ENCODE measurements around the gene SETD7. TPM values are rescaled to one million over a fixed set of nuclear protein-coding genes. Genes with fewer than 3 reads are reported as not detected.

The SETD7 gene
- total and polyA plus RNA-seq, 2 of the 8 experiments (the other 6 are each of a cell fraction or from before 2014, with no cell fraction given), result 1.5 to 4.6 TPM

DNA sequence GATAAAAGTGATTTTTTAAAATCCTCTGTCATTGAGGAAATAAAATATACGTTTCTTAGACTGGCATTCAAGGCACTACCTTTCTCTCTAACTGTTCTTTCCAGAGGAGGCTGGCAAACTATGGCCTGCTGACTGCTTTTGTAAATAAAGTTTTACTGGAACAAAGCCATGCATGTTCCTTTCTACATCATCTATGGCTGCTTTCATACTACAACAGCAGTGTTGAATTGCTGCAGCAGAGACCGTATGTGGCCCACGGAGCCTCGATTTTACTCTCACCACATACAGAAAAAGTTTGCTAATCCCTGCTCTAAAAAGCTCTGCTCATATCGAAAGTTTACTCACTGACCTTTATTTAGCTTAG, 20.2 kb downstream of the SETD7 start:
- H3K9ac ChIP-seq (replicated peaks in 1 of 4; ENCODE audit: extremely low read depth in 1 of 4, low read depth in 3 of 4, low read length in 3 of 4), result no peak overlapping the region
- WGBS, 2 experiments (ENCODE audit: extremely low coverage in 1 of 2, insufficient coverage in 1 of 2, insufficient read length in 1 of 2, insufficient replicate concordance in 2 of 2, low coverage in 1 of 2, low lambda C conversion rate in 2 of 2, missing lambda C conversion rate in 1 of 2), result 88% methylated on average over 5 of the region's 5 CpGs; no CpG with 5 or more reads in 1 of the 2 experiments
- no peak overlapping the region for H3K4ac ChIP-seq (replicated peaks; ENCODE audit: insufficient read length, low read depth, low read length)
- no peak overlapping the region for H4K91ac ChIP-seq (replicated peaks; ENCODE audit: insufficient read length, low read length)
- H2BK20ac ChIP-seq (ENCODE audit: low read length), result no peak overlapping the region
- 0 out of 2 replicates have a peak overlapping the region, but pooled peaks have one; percentile 8 for H2BK15ac ChIP-seq (ENCODE audit: low read length)
- FAIRE-seq, result no peak
- H3K4me3 ChIP-seq (ENCODE audit: extremely low read depth in 1 of 4, insufficient read depth in 2 of 4, low read depth in 3 of 4, low read length in 4 of 4), result no peak overlapping the region
- no peaks in the 10 kb centered on the region for H3K79me2 ChIP-seq (ENCODE audit: control insufficient read depth in 1 of 2, insufficient read depth in 2 of 2, low read length in 2 of 2)
- no peaks in the 10 kb centered on the region for H3K4me1 ChIP-seq (replicated peaks in 1 of 4; ENCODE audit: control insufficient read depth in 3 of 4, insufficient read depth in 4 of 4, low read length in 3 of 4)
- no peak overlapping the region for H2AK5ac ChIP-seq (ENCODE audit: low read depth, low read length)
- no peak overlapping the region for H3K18ac ChIP-seq (ENCODE audit: extremely low read depth, low read length)
- no peak overlapping the region for H3K56ac ChIP-seq (replicated peaks; ENCODE audit: insufficient read length, low read depth, low read length)
- no peak overlapping the region for H2BK5ac ChIP-seq (ENCODE audit: low read depth, low read length)
- POLR2A ChIA-PET (ENCODE audit: partially characterized antibody), result no interaction called here
- no peaks in the 10 kb centered on the region for H3K27me3 ChIP-seq (replicated peaks in 1 of 4; ENCODE audit: control insufficient read depth in 3 of 4, extremely low read depth in 1 of 4, insufficient read depth in 3 of 4, low read length in 3 of 4)
- no peak overlapping the region for H4K8ac ChIP-seq (ENCODE audit: extremely low read depth, insufficient read depth, low read length)
- peaks cover 0 to 2% of the 10 kb centered on the region in 2 experiments for H4K20me1 ChIP-seq (replicated peaks in 1 of 2; ENCODE audit: control insufficient read depth in 1 of 2, insufficient read depth in 2 of 2, low read length in 2 of 2)
- H3K36me3 ChIP-seq (ENCODE audit: control insufficient read depth in 2 of 4, insufficient read depth in 4 of 4, low read length in 3 of 4), result no peaks in the 10 kb centered on the region
- DNase-seq (ENCODE audit: low read depth in 1 of 2, low spot score in 2 of 2), result no peak
- no peak overlapping the region for H3K14ac ChIP-seq (ENCODE audit: insufficient read length)
- no peaks in the 10 kb centered on the region for H3K9me3 ChIP-seq (ENCODE audit: insufficient read depth in 2 of 2, low read depth in 1 of 2, low read length in 1 of 2)
- no peak overlapping the region for H2AFZ ChIP-seq (ENCODE audit: low read length)
- CTCF ChIA-PET (ENCODE audit: partially characterized antibody), result interaction anchor here (0.8 to 6.4 kb wide), 4 partner anchors 11 to 116 kb away, joined by 3 to 40 read pairs (median 5); no protein-coding TSS in a partner anchor
- H4K5ac ChIP-seq (ENCODE audit: insufficient read length, low read depth, low read length), result no peak overlapping the region
- H2BK12ac ChIP-seq (ENCODE audit: low read depth, low read length), result no peak overlapping the region
- H2BK120ac ChIP-seq (replicated peaks; ENCODE audit: low read depth, low read length), result no peak overlapping the region
- no peak overlapping the region for H3K27ac ChIP-seq (ENCODE audit: low read depth, low read length)
- H3K4me2 ChIP-seq (ENCODE audit: insufficient read depth in 1 of 2, low read depth in 2 of 2, low read length in 2 of 2), result no peak overlapping the region
- H3K23ac ChIP-seq (ENCODE audit: insufficient read length), result no peak overlapping the region
- H3K23me2 ChIP-seq (ENCODE audit: low read depth, low read length), result no peaks in the 10 kb centered on the region
- no peaks in the 10 kb centered on the region for H3K79me1 ChIP-seq (ENCODE audit: low read depth, low read length)
- TF ChIP-seq RXRA (IDR thresholded peaks at IDR 0.05; ENCODE audit: insufficient read depth, low read depth, low read length), result no peak
- no peak for TF ChIP-seq SIN3A (conservative IDR thresholded peaks at IDR 0.05 in 1 of 2, IDR thresholded peaks at IDR 0.05 in 1 of 2; ENCODE audit: low read depth in 1 of 2, low read length in 2 of 2)

Measured in H1 (cell line).